B cell (primary cell): ENCODE measurements around the gene ATOSB. TPM values are rescaled to one million over a fixed set of nuclear protein-coding genes. Genes with fewer than 3 reads are reported as not detected.

Experiments used
- ATAC-seq: fragments of 200-7000 bp; cut with Tn5 transposase; one replicate; pipeline ENCODE4 v1.10.0; 2021; ENCODE audit warnings: low read depth, mild to moderate bottlenecking, moderate number of reproducible peaks, moderate library complexity
- CTCF ChIA-PET: fragments of 350-600 bp; sonication (Branson Sonifier 250); formaldehyde crosslinking; loops from one replicate; lab custom pipeline; 2021; ENCODE audit warnings: antibody characterized with exemption, inconsistent platforms; lab: Charles Lee
- POLR2A ChIA-PET: fragments of 350-600 bp; sonication (Branson Sonifier 250); formaldehyde crosslinking; loops from one replicate; lab custom pipeline; 2021; ENCODE audit warnings: antibody characterized with exemption; lab: Charles Lee
- DNase-seq: peaks from one replicate; pipeline ENCODE4 v3.0.0; 2013
- H2AFZ ChIP-seq: 2 replicates; pipeline ENCODE4 v1.6.1; 2012; ENCODE audit warnings: mild to moderate bottlenecking, low read depth, low read length; ENCODE audit not compliant: insufficient read depth, poor library complexity, severe bottlenecking
- H3K27ac ChIP-seq, 2 donors: 1 replicate in 1 of 2; 2 replicates in 1 of 2; pipeline ENCODE4 v1.5.1; 2012 to 2013; ENCODE audit warnings: low read length in 2 of 2, mild to moderate bottlenecking in 2 of 2, moderate library complexity in 1 of 2
- H3K27me3 ChIP-seq, 4 experiments: fragments of 200-600 bp in 1 of 4; sonication (generic) in 1 of 4; replicated peaks in 1 of 4; 1 replicate in 2 of 4; 2 replicates in 2 of 4; pipeline versions ENCODE4 v1.6.1 to v1.7.0; 2013 to 2016; ENCODE audit warnings: low read length in 3 of 4, mild to moderate bottlenecking in 2 of 4, mixed read lengths in 1 of 4, moderate library complexity in 1 of 4; ENCODE audit not compliant: insufficient read depth in 4 of 4, control insufficient read depth in 3 of 4; ENCODE audit errors: control extremely low read depth in 1 of 4
- H3K36me3 ChIP-seq, 2 experiments: replicated peaks in 1 of 2; 1 replicate in 1 of 2; 2 replicates in 1 of 2; pipeline versions ENCODE4 v1.6.1 to v1.7.1; 2013; ENCODE audit warnings: low read length in 1 of 2; ENCODE audit not compliant: insufficient read depth in 2 of 2, control insufficient read depth in 1 of 2; ENCODE audit errors: control extremely low read depth in 1 of 2, extremely low read depth in 1 of 2
- H3K4me1 ChIP-seq, 2 donors: fragments of 200-600 bp in 1 of 2; sonication (generic) in 1 of 2; 1 replicate in 1 of 2; 2 replicates in 1 of 2; pipeline versions ENCODE4 v1.5.1 to v1.6.1; 2013 to 2017; ENCODE audit warnings: low read length in 2 of 2; ENCODE audit not compliant: control insufficient read depth in 2 of 2, insufficient read depth in 2 of 2
- H3K4me2 ChIP-seq: replicated peaks from 2 replicates; pipeline ENCODE3; 2012; ENCODE audit warnings: mild to moderate bottlenecking, low read depth, low read length; ENCODE audit not compliant: poor library complexity, severe bottlenecking
- H3K4me3 ChIP-seq, 5 experiments: fragments of 200-600 bp in 1 of 5; sonication (generic) in 1 of 5; 1 replicate in 3 of 5; 2 replicates in 2 of 5; pipeline versions ENCODE4 v1.5.1 to v1.7.0; 2011 to 2016; ENCODE audit warnings: low read length in 4 of 5, mild to moderate bottlenecking in 4 of 5, low read depth in 2 of 5, control low read depth in 1 of 5, moderate library complexity in 1 of 5; ENCODE audit not compliant: insufficient read depth in 1 of 5; ENCODE audit errors: control extremely low read depth in 1 of 5, extremely low read depth in 1 of 5
- H3K79me2 ChIP-seq: fragments of 200-600 bp; sonication (generic); one replicate; pipeline ENCODE4 v1.6.0; 2016; ENCODE audit warnings: low read length; ENCODE audit not compliant: control insufficient read depth, insufficient read depth
- H3K9ac ChIP-seq: fragments of 200-600 bp; sonication (generic); 2 replicates; pipeline ENCODE4 v1.6.1; 2017; ENCODE audit warnings: mild to moderate bottlenecking, low read length, moderate library complexity
- H3K9me3 ChIP-seq, 3 donors: one replicate each; pipeline versions ENCODE4 v1.6.1 to v1.7.1; 2013; ENCODE audit warnings: low read length in 2 of 3; ENCODE audit not compliant: control insufficient read depth in 2 of 3, insufficient read depth in 1 of 3; ENCODE audit errors: control extremely low read depth in 1 of 3
- H4K20me1 ChIP-seq: 2 replicates; pipeline ENCODE4 v1.6.0; 2012; ENCODE audit warnings: mild to moderate bottlenecking, low read length; ENCODE audit not compliant: insufficient read depth, control insufficient read depth, poor library complexity, severe bottlenecking
- H3K27ac Mint-ChIP-seq: one replicate; pipeline ENCODE4 v1.8.0; 2021; ENCODE audit warnings: mixed read lengths
- H3K27me3 Mint-ChIP-seq: one replicate; pipeline ENCODE4 v1.8.0; 2021; ENCODE audit warnings: mixed read lengths
- H3K4me1 Mint-ChIP-seq: one replicate; pipeline ENCODE4 v1.8.0; 2021; ENCODE audit warnings: mixed read lengths
- H3K4me3 Mint-ChIP-seq: one replicate; pipeline ENCODE4 v1.8.0; 2021; ENCODE audit warnings: mixed read lengths
- H3K9me3 Mint-ChIP-seq: one replicate; pipeline ENCODE4 v1.8.0; 2022; ENCODE audit warnings: mixed read lengths; ENCODE audit not compliant: insufficient read depth
- CTCF ChIP-seq: fragments of 200-600 bp; IDR thresholded peaks from one replicate; pipeline ENCODE4 v1.8.0; 2022; ENCODE audit warnings: antibody characterized with exemption, mild to moderate bottlenecking
- EZH2 ChIP-seq: IDR thresholded peaks from 2 replicates; pipeline ENCODE4 v1.6.1; 2012; ENCODE audit warnings: borderline replicate concordance, low read depth, mild to moderate bottlenecking, moderate library complexity, low read length; ENCODE audit not compliant: insufficient read depth, poor library complexity, severe bottlenecking
- WGBS: methylation state at CpG from one replicate; pipeline ENCODE4 v1.1.5; 2013; ENCODE audit warnings: missing lambda C conversion rate; ENCODE audit not compliant: insufficient coverage; 5-methylcytosine and 5-hydroxymethylcytosine counted together
- intact Hi-C: fragments of 100-400 bp; cut with micrococcal nuclease; formaldehyde crosslinking; loops from one replicate; pipeline ENCODE4 v1.10.0; 2022
- polyA plus RNA-seq: library from polyadenylated mRNA; depleted of rRNA; stranded (reverse); fragments of >200 nt; gene quantifications from 2 replicates; pipeline ENCODE4 v1.2.3, GENCODE V29; 2012
- total RNA-seq, 2 donors: library from RNA; stranded (reverse); fragments of 120-200 nt in 1 of 2; gene quantifications; 1 replicate in 1 of 2; 2 replicates in 1 of 2; pipeline versions ENCODE4 v1.2.3 to v1.2.4, GENCODE V29; 2013 to 2022

ATOSB gene
- total and polyA plus RNA-seq, 2 donors (not counting 1 experiment from before 2014, with no cell fraction given) = 6.5 to 9.4 TPM

GRCh38 chr9:35161713-35162604 lies 46.3 kb upstream of the ATOSB start, which contains the start of gene UNC13B:
TSS of gene UNC13B (plus strand) at chr9:35162009. CDS start at chr9:35162284, 275 bp downstream.
- Histone ChIP-seq H2AFZ (peak within 1 kb of the TSS; percentile 96), H4K20me1 (no peaks in the 10 kb centered on the region), H3K4me3 (peak within 1 kb of the TSS; percentile 39 to 89 (median 78)), H3K79me2 (no peaks in the 10 kb centered on the region), H3K4me1 (peaks cover 16 to 30% of the 10 kb centered on the region in 2 donors), H3K4me2 (peak within 1 kb of the TSS; percentile 81), H3K27ac (no peak within 1 kb of the TSS), H3K27me3 (peaks cover 0 to 9% (median 4%) of the 10 kb centered on the region in 4 experiments), H3K9me3 (peaks cover 0 to 6% (median 0%) of the 10 kb centered on the region in 3 donors), H3K36me3 (no peaks in the 10 kb centered on the region), H3K9ac (peak within 1 kb of the TSS; percentile 80)
- 2% methylated on average over 57 of the region's 70 CpGs for WGBS
- DNase-seq = peak; percentile 83
- POLR2A ChIA-PET = interaction anchor here (0.6 to 0.7 kb wide), 2 partner anchors 14 to 182 kb away, joined by 3 to 4 read pairs; no protein-coding TSS in a partner anchor
- Mint-ChIP-seq H3K9me3 (no peaks in the 10 kb centered on the region), H3K27ac (peak within 1 kb of the TSS; percentile 61), H3K27me3 (peaks cover 6% of the 10 kb centered on the region), H3K4me3 (peak within 1 kb of the TSS; percentile 89), H3K4me1 (peaks cover 28% of the 10 kb centered on the region)
- CTCF ChIA-PET = interaction anchor here (0.9 to 2.0 kb wide), 4 partner anchors 45 to 259 kb away, joined by 4 to 5 read pairs (median 4); partner anchors contain the start of gene ATOSB
- intact Hi-C loops = loop anchor here (1.0 to 2.0 kb wide), 3 partner anchors 45 to 59 kb away; partner anchors contain the start of gene STOML2
- TF ChIP-seq CTCF = no peak
- TF ChIP-seq EZH2 = no peak
- peak; percentile 97 for ATAC-seq
